ENCODE measurements around the gene SHROOM3.

SHROOM3 gene

GRCh38 chr4:76751612-76752343, 316.7 kb downstream of the SHROOM3 start:
- DNase-seq (ENCODE audit: low spot score) = no peak

- DNase-seq (ENCODE audit: low spot score) = no peak
Measured at GRCh38 chr4:76752861-76753501, 318.0 kb downstream of the SHROOM3 start.

GRCh38 chr4:76753814-76754213, 318.8 kb downstream of the SHROOM3 start:
- DNase-seq (ENCODE audit: low spot score) = no peak

- no peak for DNase-seq (ENCODE audit: low spot score)
Measured at GRCh38 chr4:76754439-76754838, 319.4 kb downstream of the SHROOM3 start.

DNA sequence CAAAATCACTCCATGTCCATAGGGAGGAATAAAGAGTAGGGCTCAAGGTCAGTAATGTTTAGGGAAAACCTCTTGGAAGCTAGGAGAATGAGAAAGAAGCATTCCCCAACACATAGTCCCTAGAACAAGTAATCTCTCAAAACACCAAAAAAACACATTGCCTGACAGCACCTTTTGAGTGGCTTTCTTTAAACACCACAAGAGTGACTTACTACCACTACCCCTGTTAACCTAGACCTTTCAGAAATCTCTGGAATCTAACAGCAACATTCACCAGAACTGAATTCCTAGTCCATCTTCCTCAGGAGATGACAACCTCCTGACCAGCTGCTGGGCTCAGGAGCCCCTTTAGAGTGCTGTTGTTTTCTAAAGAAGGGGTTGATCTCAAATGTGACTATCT, 320.7 kb downstream of the SHROOM3 start:
- no peak for DNase-seq (ENCODE audit: low spot score)

GRCh38 chr4:76756416-76756815, 321.4 kb downstream of the SHROOM3 start:
- DNase-seq (ENCODE audit: low spot score) = no peak

DNA sequence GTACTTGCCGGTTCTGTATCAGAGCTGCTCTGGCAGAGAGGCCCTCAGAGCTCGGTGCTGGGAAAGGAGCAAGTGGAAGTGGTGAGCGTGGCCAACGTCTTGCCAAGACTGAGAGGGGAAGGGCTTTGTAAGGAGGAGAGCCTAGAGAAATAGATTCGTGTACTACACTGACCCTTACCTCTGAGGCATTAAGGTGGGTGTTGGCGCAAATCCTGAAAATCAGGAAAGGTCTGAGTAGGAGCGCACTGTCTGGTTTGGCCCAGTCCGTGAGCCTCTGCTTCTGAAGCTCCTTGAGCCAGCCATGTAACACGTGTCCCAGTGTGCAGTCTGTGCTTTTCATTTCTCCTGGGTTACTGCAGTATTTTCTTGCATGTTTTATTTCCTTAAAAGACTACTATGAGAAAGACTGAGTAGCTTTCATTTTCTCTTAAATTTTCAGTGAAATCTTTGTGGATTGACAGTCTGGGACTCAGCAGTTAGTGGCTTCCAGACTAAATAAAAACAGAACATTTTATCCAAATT, 322.4 kb downstream of the SHROOM3 start:
- DNase-seq (ENCODE audit: low spot score) = no peak

- DNase-seq (ENCODE audit: low spot score) = no peak
Measured at GRCh38 chr4:76758290-76758882, 323.4 kb downstream of the SHROOM3 start.

- DNase-seq (ENCODE audit: low spot score) = no peak
Measured at GRCh38 chr4:76758996-76759395, 324.0 kb downstream of the SHROOM3 start.

DNA sequence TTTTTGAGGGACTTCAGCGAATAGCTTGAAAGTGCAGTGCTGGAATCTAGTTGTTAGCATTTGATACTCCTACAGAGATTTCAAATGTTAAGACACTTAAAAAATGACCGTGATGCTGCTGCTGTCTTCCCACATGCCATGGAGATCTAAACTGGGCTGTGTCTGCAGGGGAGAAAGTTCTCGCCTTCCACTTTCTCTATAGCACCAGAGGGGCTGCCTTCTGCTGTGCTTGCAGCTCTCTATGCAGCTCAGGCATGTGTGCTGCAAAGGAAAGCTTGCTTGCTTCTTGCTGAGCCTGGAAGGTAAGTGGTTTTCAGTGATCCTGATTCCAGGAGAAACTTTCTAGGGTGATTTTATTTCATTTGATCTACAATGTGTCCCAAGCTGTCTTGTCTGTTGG, 325.2 kb downstream of the SHROOM3 start:
- no peak for DNase-seq (ENCODE audit: low spot score)

- DNase-seq (ENCODE audit: low spot score) = no peak
Measured at GRCh38 chr4:76762137-76763130, 327.4 kb downstream of the SHROOM3 start.

GRCh38 chr4:76764251-76764650, 329.2 kb downstream of the SHROOM3 start:
- DNase-seq (ENCODE audit: low spot score) = no peak

DNA sequence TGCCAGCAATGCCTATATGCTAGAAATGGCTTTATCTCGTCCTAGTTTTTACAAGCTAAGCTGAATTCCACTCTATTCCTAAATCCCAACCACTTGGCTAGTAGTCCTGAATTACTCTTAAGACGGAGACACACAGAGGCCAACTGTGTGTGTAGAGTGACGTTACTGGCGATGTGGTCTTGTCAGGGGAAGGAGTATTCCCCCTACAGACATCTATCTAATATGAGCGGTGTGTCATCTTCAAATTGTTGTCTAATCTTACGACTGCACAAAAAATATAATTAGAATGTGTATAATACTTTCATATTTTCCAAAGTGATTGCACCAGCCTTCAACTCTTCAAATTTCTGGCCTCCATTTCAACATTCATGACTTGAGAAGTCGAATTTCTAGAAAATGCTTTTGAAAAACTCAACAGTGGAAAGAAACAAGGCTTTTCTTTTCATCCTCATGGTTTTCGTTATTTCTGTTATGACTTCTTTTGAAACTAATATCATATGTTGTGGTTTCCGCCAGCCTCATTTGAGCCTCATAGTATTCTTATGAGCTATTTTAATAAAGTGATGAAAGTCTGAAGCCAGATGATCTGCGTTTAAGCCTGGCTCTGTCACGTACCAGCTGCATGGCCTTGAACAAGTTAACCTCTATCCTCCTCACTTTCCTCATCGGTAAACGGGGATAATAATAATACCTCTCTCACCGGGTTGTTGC, 330.6 kb downstream of the SHROOM3 start:
- no peak for DNase-seq (ENCODE audit: low spot score)

DNA sequence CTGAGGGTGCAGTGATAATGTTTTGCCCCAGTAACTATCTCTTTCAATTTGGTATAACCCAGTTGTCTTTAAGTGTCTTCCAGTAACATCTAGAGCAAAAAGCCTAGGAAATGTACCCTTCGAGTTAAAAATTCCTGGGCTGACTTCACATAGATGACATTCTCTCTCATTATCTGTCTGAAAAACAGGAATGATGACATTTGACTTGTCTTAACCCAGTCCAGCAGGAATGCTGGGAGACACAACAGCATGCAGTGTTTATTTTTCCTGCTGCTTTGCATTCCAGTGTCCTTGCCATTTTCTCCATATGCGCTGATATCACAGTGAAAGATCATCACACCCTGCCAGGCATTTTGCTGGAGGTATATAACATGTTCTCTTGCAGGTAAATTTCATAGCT, 333.0 kb downstream of the SHROOM3 start:
- no peak for DNase-seq (ENCODE audit: low spot score)

GRCh38 chr4:76772498-76773106, 337.6 kb downstream of the SHROOM3 start:
- no peak for DNase-seq (ENCODE audit: low spot score)

DNA sequence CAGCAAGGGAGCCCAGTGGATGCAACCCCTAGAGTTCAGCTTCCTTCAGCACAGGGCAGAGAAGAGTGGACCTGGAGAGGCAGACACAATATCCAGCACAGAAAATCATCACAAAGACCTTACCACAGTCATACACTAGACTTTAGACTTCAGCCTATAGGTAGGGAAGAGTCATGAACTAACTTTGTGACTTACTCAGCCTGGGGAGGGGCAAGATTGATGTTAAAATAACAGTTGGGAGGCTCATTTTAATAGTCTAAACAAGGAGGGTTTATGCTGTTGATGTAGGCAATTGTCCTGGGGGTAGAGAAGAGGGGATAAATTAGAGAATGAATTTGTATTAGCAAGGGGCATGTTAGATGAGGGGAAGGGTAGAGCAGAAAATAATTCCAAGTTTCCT, 338.7 kb downstream of the SHROOM3 start:
- DNase-seq (ENCODE audit: low spot score) = no peak

- no peak for DNase-seq (ENCODE audit: low spot score)
Measured at GRCh38 chr4:76779740-76780459, 344.9 kb downstream of the SHROOM3 start.

GRCh38 chr4:76780781-76781697, 346.0 kb downstream of the SHROOM3 start:
- no peak for DNase-seq (ENCODE audit: low spot score)

Data from ecto neural progenitor cell (in vitro differentiated cells).